ENCODE data around the gene PCOLCE2. TPM values are rescaled to one million over a fixed set of nuclear protein-coding genes. Genes with fewer than 3 reads are reported as not detected.

PCOLCE2 gene
- total and polyA plus RNA-seq, 2 experiments from 2014 or later: 5.4 to 6.5 TPM

GRCh38 chr3:142894493-142894892, 5.6 kb upstream of the PCOLCE2 start:
- DNase-seq (ENCODE audit: low read depth in 1 of 2, low spot score in 1 of 2): no peak

GRCh38 chr3:142892714-142893113, 3.8 kb upstream of the PCOLCE2 start:
- Histone ChIP-seq H3K9me3 (ENCODE audit: low read depth) (no peaks in the 10 kb centered on the region), H3K36me3 (no peaks in the 10 kb centered on the region), H3K4me3 (no peak overlapping the region), H3K4me1 (ENCODE audit: low read depth) (no peaks in the 10 kb centered on the region), H3K27me3 (peaks cover 13% of the 10 kb centered on the region), H3K27ac (no peak overlapping the region)
- TF ChIP-seq CTCF (IDR thresholded peaks at IDR 0.05; ENCODE audit: low read depth, low read length): no peak
- DNase-seq (ENCODE audit: low read depth in 1 of 2, low spot score in 1 of 2): peak in 1 of 2 donors; percentile 1

More at GRCh38 chr3:142894493-142894892, 5.6 kb upstream of the PCOLCE2 start:
- H3K27ac ChIP-seq: no peak overlapping the region
- no peaks in the 10 kb centered on the region for H3K36me3 ChIP-seq
- H3K4me1 ChIP-seq (ENCODE audit: low read depth): no peaks in the 10 kb centered on the region
- H3K27me3 ChIP-seq: peaks cover 6% of the 10 kb centered on the region
- no peaks in the 10 kb centered on the region for H3K9me3 ChIP-seq (ENCODE audit: low read depth)
- no peak overlapping the region for H3K4me3 ChIP-seq
- no peak for TF ChIP-seq CTCF (IDR thresholded peaks at IDR 0.05; ENCODE audit: low read depth, low read length)

- no peaks in the 10 kb centered on the region for H3K4me1 ChIP-seq (ENCODE audit: low read depth)
- H3K27me3 ChIP-seq: peaks cover 13% of the 10 kb centered on the region
- no peaks in the 10 kb centered on the region for H3K9me3 ChIP-seq (ENCODE audit: low read depth)
- no peak overlapping the region for H3K4me3 ChIP-seq
- no peak for DNase-seq (ENCODE audit: low read depth in 1 of 2, low spot score in 1 of 2)
- no peak for TF ChIP-seq CTCF (IDR thresholded peaks at IDR 0.05; ENCODE audit: low read depth, low read length)
- no peak overlapping the region for H3K27ac ChIP-seq
- no peaks in the 10 kb centered on the region for H3K36me3 ChIP-seq
These were observed 1.7 kb upstream of the PCOLCE2 start for GRCh38 chr3:142890592-142890991.

- Histone ChIP-seq H3K27ac (no peak overlapping the region), H3K9me3 (ENCODE audit: low read depth) (no peaks in the 10 kb centered on the region)
- no peak for TF ChIP-seq CTCF (IDR thresholded peaks at IDR 0.05; ENCODE audit: low read depth, low read length)
These were observed 530 bp upstream of the PCOLCE2 start for GRCh38 chr3:142889212-142890014.

GRCh38 chr3:142888099-142888480, 793 bp downstream of the PCOLCE2 start:
- H3K4me3 ChIP-seq: peak overlapping the region; percentile 51
- TF ChIP-seq CTCF (IDR thresholded peaks at IDR 0.05; ENCODE audit: low read depth, low read length): no peak
- no peaks in the 10 kb centered on the region for H3K4me1 ChIP-seq (ENCODE audit: low read depth)
- H3K27ac ChIP-seq: no peak overlapping the region
- H3K27me3 ChIP-seq: peaks cover 13% of the 10 kb centered on the region
- peak; percentile 46 to 64 for DNase-seq (ENCODE audit: low read depth in 1 of 2, low spot score in 1 of 2)
- H3K36me3 ChIP-seq: no peaks in the 10 kb centered on the region
- H3K9me3 ChIP-seq (ENCODE audit: low read depth): no peaks in the 10 kb centered on the region

More at GRCh38 chr3:142889212-142890014, 530 bp upstream of the PCOLCE2 start:
- H3K27me3 ChIP-seq: peaks cover 13% of the 10 kb centered on the region
- no peaks in the 10 kb centered on the region for H3K4me1 ChIP-seq (ENCODE audit: low read depth)
- no peak for DNase-seq (ENCODE audit: low read depth in 1 of 2, low spot score in 1 of 2)
- H3K36me3 ChIP-seq: no peaks in the 10 kb centered on the region
- peak overlapping the region; percentile 51 for H3K4me3 ChIP-seq
